GM04504 (cell line): Measurements from ENCODE around the gene SHF.
"Not testable (repeated sequence)": the region's sequence is repeated elsewhere in the genome, so short reads cannot be mapped to it uniquely, and the experiment has no call there.

Experiments
- DNase-seq: peaks from one replicate; pipeline ENCODE4 v3.0.0-alpha.2; 2012; ENCODE audit warnings: low read depth

Gene SHF, protein sequence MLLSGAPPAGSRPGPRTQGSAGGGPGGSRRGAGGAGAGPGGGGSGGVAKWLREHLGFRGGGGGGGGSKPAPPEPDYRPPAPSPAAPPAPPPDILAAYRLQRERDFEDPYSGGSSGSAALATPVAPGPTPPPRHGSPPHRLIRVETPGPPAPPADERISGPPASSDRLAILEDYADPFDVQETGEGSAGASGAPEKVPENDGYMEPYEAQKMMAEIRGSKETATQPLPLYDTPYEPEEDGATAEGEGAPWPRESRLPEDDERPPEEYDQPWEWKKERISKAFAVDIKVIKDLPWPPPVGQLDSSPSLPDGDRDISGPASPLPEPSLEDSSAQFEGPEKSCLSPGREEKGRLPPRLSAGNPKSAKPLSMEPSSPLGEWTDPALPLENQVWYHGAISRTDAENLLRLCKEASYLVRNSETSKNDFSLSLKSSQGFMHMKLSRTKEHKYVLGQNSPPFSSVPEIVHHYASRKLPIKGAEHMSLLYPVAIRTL

DNA sequence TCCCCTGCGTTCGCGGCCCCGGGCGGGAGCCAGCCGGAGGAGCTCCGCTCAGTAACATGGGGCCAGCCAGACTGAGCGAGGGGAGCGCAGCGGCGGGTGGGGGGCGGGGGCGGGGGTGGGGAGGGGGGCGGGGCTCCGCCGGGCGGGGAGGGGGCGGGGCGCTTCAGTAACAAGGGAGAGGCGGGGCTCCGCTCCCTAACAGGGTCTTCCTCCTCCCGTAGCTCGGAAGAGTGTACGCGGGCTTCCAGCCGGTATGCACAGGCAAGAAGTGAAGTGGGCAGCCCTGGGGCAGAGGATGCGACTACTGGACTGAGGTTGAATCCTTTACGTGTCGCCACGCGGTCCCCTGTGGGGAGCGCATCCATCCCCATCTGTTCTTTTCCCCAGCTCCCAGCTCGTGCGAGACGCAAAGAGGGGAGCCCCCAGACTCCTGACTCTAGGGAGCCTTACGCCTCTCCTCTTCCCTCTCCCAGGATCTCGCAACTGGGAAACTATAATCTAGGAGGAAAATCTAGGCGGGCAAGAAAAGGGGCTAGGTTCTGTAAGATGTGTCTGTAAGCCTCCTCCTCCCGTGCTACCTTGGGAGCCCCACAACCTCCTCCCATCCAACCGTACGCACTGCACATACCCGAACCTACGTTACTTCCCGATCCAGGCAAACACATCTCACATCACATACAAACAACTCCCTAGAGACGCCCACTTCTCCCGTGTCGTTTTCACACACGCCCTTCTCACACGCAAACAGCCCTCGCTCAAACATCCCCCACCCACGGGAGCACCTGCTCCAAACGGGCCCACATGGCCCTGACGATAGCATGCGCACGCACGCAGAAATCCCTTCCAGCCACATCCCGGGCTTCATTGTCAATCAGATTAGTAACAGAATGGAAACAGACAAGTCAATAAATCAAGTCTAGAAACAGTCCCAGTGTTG lies at the start of gene SHF:
Gene SHF (minus strand): TSS at position 73 of the 937 bp plus-strand sequence. CDS start 15 bp downstream, at position 58.
- no peak for DNase-seq

DNA sequence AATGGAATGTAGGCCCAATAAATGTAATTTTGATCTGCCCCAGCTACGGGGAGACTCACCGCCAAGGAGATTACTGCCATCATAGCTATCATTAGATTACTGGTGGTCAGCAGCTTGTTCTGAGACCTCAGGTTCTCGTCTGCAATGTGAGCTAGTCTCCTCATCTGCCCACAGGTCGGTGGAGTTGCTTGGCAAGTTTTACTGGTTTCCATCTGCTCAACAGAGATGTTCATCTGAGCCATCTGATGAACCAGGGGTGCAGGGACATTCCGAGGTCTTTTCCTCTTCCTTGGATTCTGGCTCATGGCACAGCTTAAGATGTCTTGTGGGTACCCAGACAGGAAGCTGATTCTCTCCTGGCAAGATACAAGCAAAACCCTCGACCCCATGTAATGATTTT lies 49.0 kb upstream of the SHF start:
- DNase-seq = not testable (repeated sequence)

DNA sequence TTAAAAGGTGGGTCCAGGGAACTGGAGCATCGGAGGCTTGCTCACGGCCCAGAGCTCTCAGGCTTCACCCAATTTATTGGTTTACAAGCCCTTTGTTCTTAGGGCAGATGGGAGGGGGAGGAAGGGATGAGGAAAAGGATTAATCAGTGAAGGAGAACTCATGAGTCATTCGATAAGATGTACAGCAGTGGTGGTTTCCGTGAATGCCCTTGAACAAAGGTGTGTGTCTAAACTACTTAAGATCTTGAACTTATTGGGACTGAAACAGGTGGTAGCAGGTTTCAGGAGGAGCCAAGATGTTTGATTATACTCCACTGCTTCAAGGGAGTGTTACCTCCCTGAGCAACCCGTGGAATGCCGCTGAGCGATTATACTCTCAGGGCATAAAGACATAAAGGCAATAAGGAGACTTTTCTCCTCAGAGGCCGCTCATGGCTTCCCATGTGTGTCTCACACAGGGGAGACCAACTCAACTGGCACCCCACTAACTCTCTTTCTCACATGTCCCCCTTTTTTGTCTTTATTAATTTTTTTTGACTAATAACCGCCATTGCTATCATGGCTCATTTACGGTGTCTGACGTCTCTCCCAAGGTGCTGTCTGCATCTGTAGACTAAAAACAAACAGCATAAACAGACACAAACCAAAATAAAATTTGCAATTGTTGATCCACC lies 46.9 kb upstream of the SHF start:
- DNase-seq = no peak

DNA sequence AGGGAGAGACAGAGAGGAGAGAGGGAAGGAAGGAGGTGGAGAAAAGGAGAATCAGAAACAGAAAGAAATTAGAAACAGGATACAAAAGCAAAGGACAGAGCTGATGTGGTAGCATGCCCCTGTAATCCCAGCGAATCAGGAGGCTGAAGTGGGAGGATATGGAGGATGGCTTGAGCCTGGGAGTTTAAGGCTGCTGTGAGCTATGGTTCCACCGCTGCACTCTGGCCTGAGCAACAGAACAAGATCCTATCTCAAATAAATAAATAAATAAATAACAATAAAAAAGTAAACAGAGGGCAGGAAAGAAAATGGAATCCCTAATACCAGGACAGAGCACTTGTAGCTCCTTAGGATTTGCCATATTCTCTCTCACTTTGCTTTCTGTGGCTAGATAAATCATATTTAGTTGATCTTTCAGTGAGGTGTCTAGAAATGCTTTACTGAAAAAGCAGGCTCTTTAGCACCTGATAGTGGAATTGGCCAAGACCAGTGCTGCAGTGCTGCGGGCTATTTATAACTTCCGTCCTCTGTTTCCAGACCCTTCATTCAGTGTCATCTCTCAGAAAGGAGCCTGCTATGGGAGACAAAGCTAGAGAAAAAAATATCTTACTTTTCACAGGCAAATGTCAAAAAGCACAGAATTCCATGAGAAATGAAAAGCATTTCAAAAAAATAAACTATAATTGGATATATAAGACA lies 44.2 kb upstream of the SHF start:
- DNase-seq = no peak

DNA sequence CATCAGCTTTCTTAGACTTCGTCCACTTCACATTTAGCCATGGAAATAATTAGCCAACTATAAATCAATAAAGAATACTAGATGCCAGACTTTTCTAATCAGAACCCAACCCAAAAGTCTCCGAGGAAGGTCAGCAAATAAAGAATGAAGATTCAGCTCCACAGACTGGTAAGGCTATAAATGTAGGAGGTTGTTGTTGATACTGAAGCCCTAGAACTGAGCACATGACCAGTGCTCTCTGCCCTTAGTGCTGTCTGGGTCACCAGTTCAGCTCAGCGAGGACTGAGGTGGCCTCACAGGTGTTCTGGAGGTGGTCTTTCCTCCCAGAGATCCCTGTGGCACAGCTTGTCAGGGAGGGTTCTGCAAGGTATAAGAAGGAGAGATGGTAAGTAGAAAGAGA lies 43.4 kb upstream of the SHF start:
- no peak for DNase-seq

DNA sequence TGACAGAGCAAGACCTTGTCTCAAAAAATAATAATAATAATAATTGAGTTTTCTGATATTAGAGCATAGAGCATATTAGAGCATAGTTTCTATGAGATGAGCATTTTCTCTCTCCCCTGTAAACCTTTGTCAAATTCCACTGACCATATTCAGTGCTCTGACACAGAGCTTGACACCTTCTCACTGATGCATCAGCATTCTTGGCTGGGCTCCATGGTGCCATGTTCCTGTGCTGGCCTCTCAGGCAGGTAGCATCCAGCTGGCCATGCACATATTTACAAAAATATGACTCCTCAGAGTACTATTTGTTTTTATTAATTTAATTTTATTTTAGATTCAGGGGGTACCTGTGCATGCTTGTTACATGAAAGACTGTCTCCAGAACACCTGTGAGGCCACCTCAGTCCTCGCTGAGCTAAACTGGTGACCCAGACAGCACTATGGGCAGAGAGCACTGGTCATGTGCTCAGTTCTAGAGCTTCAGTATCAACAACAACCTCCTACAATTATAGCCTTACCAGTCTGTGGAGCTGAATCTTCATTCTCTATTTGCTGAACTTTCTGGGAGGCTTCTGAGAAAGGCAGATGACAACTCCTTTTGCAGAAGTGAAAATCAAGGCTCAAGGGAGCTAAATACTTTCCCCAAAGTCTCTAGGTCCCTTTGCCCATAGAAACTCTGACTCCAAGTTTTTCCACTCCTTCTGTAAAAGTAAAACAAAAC lies 42.6 kb upstream of the SHF start:
- DNase-seq = no peak

DNA sequence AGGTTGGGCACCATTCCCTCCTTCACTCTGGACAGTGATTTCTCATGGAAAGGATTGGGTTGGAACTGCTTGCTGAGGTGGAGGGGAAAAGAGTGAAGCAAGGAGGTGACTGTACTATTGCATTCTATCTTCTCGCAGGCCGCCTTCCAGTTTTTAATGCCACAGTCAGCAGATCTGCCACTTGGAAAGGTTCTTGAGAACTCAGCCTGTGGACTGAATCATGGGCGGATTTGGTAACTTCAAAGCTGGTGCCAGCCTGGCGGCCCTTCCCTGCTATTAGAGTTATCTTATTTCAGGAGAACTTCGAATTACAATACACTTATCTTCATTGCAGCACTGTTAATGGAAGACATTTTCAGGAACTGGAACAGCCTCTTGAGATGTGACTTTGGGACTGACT lies 41.2 kb upstream of the SHF start:
- no peak for DNase-seq

DNA sequence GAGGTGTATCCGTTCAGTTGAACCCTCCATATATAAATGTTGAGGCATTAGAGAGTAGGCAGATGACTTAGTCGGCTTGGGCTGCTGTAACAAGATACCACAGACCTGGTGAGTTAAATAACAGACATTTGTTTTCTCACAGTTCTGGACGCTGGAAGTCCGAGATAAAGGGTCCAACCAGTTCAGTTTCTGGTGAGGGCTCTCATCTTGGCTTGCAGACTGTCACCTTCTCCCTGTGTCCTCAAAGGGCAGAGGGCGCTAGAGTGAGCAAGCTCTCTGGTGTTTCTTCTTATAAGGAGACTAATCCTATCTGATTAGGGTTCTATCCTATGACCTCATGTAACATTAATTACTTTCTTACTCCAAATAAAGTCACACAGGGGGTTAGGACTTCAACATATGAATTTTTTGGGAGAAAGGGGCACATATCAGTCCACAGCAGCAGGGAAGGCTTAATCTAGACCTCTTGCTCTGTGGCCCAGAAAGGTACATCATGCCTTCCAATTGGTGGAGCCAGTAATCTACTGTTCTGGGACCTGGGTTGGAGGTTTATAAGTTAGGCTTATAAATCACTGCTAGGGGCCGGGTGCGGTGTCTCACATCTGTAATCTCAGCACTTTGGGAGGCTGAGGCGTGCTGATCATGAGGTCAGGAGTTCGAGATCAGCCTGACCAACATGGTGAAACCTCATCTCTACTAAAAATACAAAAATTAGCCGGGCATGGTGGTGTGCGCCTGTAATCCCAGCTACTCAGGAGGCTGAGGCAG lies 37.9 kb upstream of the SHF start:
- no peak for DNase-seq

DNA sequence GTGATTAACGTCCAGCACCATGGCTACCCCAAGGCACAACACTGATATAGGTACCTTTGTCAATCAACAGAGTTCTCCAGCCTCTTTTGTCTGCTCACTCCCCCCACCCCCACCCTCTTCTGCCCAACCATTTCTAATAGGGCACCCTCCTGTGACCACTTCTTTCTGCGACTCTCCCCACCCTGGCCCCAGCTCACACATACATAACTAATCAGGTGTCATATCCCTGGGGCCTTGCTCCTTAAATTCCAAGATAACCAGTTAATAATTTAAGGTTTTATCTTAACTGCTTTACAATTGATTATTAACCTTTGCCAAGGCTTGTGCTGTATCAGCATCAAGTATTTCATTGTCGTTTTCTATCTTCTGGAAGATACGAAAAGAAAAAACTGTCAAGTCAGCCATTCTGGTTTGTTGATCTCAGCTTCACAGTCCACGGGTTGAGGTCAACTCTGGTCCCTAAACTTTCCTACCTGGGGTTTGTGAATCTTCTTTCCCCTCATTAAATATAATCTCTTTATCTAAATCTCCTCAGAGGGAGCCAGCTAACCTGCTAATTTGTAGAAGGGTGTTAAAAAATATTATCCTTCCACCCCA lies 37.0 kb upstream of the SHF start:
- no peak for DNase-seq

DNA sequence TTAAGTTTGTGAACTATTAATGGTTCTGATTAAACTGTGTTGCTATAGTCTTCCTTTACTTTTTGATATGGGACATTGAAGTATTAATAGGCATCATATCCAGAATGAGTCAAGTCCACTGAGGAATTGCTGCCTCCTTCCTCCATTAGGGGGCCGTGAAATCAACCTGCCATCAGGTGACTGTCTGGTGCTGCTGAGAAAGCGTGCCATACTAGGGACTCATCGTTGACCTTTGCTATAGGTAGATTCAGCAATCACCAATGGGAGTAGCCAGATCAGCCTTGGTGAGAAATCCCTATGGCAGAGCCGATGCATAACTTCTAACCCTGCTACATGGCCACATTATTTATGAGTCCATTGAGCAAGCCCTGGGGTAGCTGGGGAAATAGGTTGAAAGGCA lies 34.2 kb upstream of the SHF start:
- DNase-seq = no peak

DNA sequence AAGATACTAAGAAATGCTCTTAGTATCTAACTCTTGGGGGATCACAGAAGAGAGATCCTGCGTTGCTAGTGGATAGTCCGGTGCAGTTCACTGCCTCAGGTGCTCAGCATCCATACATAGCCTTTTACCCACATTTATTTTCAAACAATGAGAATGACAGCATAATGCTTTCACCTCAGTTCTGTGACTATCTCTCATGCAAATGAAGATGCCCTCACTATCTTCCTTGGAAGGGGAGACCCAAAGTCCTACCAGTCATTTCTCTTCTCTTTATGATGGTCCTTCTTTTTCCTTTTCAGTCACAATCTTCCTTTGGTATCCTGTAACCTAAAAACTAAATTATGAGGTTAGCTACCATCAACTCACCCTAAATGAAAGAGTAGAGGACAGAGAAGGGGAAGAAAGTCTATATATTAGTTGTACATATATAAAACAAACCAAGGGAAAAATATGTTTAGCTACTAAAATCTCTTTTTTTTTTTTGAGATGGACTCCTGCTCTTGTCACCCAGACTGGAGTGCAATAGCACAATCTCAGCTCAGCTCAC lies 33.4 kb upstream of the SHF start:
- no peak for DNase-seq

DNA sequence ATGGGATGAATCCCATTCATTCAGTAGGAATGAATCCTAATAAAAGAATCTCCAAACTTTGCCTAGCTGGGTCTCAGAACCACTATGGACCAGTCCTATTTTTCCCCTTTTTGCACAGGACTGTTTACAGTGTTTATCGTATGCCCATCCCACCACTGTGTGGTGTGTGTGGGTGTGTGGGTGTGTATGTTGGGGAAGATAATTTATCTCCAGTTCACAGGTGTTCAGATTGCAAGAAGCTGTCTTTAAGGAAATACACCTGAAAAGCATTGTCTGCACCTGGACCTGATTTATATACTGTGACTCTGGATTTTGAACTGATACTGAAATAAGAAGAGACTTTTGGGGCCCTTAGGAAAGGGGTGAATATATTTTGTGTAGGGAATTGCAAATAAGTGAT lies 24.7 kb upstream of the SHF start:
- DNase-seq = no peak

DNA sequence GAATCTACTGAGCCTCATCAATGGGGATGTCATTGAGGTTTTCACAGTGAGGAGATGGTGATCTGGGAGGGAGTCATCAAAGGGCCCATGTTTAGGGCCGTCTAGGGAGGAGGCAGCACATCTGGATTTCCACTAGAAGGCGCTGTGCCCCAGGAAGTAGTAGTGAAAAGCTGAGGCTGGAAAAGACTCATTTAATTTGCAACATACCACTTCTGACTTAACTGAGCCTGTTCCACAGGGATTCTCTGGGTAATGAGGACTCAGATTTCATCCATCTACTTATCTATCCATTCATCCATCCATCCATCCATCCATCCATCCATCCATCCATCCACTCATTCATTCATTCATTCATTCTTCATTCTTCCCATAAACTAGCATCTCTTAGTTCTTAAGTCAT lies 17.4 kb upstream of the SHF start:
- peak; percentile 30 for DNase-seq

DNA sequence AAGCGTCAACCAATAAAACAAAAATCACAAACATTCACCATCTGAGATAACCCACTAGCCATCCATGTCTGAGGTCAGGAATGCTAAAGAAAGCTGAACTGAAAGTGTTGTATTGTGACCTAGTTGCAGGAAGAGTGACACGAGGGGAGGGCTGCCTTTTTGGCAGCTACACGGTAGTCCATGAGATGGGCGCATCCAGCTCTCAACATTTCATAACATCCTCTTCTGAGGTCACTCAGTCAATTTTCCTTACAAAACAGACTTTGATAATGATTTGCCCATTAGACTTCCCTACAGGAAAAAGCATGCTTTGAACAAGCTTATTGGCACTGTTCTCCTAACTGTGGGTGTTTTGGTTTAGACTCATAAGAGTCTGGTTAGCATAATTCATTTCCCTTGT lies 15.4 kb upstream of the SHF start:
- no peak for DNase-seq

DNA sequence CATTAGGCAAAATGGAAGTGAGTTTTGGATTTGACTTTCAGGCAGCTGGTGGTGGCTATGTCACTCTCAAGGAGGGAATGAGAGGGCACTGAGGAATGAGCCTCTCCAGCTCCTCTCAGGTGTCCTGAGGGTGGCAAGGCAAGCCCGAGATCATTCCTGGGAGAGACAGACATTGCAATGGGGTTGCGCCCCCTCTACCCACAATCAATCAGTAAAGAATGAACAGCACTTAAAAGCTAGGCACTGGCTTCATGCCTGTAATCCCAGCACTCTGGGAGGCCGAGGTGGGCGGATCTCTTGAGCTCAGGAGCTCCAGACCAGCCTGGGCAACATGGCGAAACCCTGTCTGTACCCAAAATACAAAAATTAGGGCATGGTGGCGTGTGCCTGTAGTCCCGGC lies 14.1 kb upstream of the SHF start:
- DNase-seq = no peak

DNA sequence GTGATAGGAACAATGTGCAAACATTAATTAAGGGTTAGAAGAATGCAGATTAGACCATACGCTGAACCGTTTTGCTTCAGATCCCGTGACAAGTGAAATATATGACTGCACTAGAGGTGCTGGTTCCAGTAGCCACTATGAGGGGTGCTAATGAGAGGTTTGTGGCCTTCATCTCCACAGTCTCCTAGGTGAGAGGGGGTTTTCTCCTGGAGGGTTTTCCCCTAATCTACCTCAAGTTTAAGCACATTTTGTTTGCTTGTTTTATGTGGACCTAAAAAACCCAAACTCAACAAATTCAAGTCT lies 13.7 kb upstream of the SHF start:
- DNase-seq = no peak

DNA sequence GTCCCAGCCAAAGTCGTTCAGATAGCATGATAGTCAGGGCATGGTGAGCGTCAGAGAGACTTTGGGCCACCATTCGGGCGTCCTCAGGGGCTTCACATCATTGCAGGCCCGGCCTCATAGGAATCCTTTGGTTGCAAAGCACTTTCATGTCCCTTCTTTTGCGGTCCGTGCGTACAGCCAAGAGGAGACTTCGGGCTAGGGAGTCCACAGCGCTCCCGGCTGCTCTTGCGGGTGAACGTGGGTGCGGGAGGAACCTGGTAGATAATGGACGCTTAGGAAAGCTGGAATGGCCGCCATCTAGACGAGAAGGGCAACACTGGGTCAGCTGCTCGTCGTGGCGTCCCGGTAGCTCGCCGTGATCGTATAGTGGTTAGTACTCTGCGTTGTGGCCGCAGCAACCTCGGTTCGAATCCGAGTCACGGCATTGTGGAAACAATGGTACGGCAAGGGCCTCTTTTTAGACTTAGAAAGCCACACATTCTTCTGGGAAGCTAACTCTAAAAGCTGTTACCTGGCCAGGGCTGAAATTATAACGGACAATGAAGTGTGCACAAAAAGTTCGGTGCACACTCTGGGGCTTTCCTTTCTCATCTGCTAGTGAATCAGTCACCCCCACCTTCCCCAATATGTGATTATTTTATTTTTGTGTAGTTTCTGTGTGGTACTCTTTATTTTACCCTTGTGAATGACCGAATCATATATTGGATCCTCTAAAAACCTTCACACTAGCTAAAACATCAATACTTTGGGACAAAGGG lies 13.2 kb upstream of the SHF start:
- DNase-seq = peak; percentile 68

DNA sequence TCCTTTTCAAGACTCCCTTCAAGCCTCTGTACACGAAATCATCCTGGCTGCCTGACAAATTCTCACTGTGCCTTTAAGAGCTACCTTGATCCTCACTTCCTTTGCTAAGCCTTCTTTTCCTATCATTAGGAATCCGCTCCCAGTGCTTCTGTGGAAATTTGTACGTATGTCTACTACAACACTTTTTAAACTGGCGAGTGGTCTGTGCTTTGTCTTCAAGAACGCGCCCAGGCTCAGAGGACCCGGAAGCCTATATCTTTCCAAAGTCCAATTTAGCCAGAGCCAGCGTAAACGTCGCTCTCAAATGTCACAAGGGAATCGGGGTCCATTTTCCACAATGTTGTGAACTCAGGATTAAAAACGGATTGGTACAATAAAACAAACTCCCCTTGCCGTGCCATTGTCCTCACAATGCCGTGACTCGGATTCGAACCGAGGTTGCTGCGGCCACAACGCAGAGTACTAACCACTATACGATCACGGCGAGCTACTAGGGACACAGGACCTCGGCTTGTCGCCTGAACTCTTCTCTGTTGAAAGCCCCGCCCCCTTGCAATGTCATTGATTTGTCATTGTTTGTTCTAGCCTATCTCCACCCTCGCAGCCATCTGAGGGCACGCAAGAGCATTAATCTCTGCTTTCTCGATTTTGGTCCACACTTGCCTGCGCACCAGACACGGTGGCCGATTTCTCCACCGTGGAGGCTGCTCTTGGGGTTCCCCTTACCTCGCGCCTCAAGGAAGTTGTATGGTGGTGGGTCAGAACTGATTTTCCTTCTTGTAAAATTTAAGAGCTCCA lies 12.4 kb upstream of the SHF start:
- peak; percentile 89 for DNase-seq
